Activated B cell treated with CpG ODN at 0.5 μM for 24 hours (primary cell): ENCODE measurements around the gene FBP1. TPM values are rescaled to one million over a fixed set of nuclear protein-coding genes. Genes with fewer than 3 reads are reported as not detected.

Experiments used
- ATAC-seq: fragments of 200-7000 bp; cut with Tn5 transposase; one replicate; pipeline ENCODE4 v1.10.0; 2021; ENCODE audit warnings: low read depth, mild to moderate bottlenecking, moderate library complexity
- CTCF ChIA-PET: fragments of 350-600 bp; sonication (Branson Sonifier 250); formaldehyde crosslinking; loops from one replicate; lab custom pipeline; 2021; ENCODE audit warnings: antibody characterized with exemption; lab: Charles Lee
- POLR2A ChIA-PET: fragments of 350-600 bp; sonication (Branson Sonifier 250); formaldehyde crosslinking; loops from one replicate; lab custom pipeline; 2021; ENCODE audit warnings: antibody characterized with exemption; lab: Charles Lee
- DNase-seq: peaks from one replicate; pipeline ENCODE4 v3.0.0; 2022
- H3K27ac Mint-ChIP-seq: one replicate; pipeline ENCODE4 v1.8.0; 2020; ENCODE audit warnings: mixed read lengths
- H3K27me3 Mint-ChIP-seq: one replicate; pipeline ENCODE4 v1.8.0; 2021; ENCODE audit warnings: mixed read lengths
- H3K36me3 Mint-ChIP-seq: one replicate; pipeline ENCODE4 v1.8.0; 2021; ENCODE audit warnings: low read depth, mixed read lengths
- H3K4me1 Mint-ChIP-seq: one replicate; pipeline ENCODE4 v1.8.0; 2021; ENCODE audit warnings: mixed read lengths
- H3K4me3 Mint-ChIP-seq: one replicate; pipeline ENCODE4 v1.8.0; 2020; ENCODE audit warnings: mild to moderate bottlenecking, mixed read lengths
- H3K9me3 Mint-ChIP-seq: one replicate; pipeline ENCODE4 v1.8.0; 2020; ENCODE audit warnings: mixed read lengths
- intact Hi-C: fragments of 100-400 bp; cut with micrococcal nuclease; formaldehyde crosslinking; loops from one replicate; pipeline ENCODE4 v1.15.1; 2024
- total RNA-seq: library from RNA; stranded (reverse); gene quantifications from 2 replicates; pipeline ENCODE4 v1.2.3, GENCODE V29; 2022
- TF ChIP-seq, protein P1 (sequence below): fragments of 200-600 bp; IDR thresholded peaks from one replicate; pipeline ENCODE4 v1.8.0; 2022; ENCODE audit warnings: antibody characterized with exemption, mild to moderate bottlenecking

The FBP1 gene
- total RNA-seq, 1 donor from 2014 or later: 0.80 TPM

DNA sequence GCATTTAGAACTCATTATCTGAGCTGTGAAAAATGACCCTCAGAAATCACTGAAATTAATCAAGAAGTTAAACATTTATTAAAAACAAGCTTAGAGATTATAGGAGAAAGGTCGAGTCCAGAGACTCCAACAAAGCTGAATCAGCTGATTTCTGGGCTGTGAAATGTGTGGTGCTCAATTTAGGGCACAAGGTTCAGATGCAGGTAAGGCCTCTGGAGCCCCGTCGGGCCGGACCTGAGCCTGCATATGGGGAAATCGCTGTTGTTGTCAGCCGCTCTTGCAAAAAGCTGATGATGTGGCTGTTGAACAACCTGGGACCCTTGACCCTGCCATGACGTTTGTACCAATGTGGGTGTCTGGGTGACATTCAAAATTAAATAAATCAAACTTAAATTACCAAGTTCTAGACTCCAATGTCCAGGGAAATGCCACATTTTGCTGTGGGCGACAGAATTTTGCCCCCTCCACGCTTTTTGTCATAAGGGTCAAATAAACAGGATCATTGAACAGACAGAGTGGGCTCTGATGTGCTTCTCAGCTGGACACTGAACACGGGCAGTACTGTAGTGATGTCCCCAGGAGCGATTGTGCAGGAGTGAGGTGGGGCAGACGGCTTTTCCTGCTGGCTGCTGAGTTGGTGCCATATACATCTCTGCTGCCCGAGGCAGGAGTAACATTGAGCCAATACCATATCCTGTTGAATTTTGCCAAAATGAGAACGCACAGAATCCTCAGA is 27.2 kb upstream of the FBP1 start:
- Mint-ChIP-seq H3K27ac (no peak overlapping the region), H3K4me3 (no peak overlapping the region), H3K4me1 (peaks cover 2% of the 10 kb centered on the region), H3K27me3 (peaks cover 6% of the 10 kb centered on the region), H3K9me3 (no peaks in the 10 kb centered on the region), H3K36me3 (no peaks in the 10 kb centered on the region)
- ATAC-seq (no peak), DNase-seq (no peak)
- intact Hi-C loops: loop anchor here (5.0 kb wide), 3 partner anchors 61 to 1551 kb away; partner anchors contain the start of gene AOPEP
- TF ChIP-seq, protein P1, sequence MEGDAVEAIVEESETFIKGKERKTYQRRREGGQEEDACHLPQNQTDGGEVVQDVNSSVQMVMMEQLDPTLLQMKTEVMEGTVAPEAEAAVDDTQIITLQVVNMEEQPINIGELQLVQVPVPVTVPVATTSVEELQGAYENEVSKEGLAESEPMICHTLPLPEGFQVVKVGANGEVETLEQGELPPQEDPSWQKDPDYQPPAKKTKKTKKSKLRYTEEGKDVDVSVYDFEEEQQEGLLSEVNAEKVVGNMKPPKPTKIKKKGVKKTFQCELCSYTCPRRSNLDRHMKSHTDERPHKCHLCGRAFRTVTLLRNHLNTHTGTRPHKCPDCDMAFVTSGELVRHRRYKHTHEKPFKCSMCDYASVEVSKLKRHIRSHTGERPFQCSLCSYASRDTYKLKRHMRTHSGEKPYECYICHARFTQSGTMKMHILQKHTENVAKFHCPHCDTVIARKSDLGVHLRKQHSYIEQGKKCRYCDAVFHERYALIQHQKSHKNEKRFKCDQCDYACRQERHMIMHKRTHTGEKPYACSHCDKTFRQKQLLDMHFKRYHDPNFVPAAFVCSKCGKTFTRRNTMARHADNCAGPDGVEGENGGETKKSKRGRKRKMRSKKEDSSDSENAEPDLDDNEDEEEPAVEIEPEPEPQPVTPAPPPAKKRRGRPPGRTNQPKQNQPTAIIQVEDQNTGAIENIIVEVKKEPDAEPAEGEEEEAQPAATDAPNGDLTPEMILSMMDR: no peak
- POLR2A ChIA-PET: no interaction called here
- CTCF ChIA-PET: interaction anchor here (0.6 to 3.1 kb wide), 4 partner anchors 15 to 501 kb away, joined by 3 to 8 read pairs (median 5); no protein-coding TSS in a partner anchor

DNA sequence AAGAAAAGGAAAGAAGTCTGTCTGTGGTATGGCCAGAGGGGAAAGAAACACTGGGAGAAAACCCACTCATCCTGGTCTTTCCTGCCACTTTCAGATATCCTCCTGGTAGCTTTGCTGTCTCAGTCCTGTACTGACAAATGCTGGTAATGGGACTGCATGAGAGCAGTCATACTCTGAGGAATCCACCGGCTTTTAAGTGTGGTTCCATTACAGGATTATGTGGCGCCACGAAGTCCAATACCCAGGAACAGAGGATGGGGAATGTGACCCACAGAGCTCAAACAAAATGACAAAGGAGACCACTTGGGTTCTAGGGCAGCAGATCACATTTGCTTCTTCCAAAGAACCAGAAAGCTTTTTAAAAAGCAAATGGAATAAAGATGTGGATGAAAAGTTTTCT is 26.3 kb upstream of the FBP1 start:
- POLR2A ChIA-PET: no interaction called here
- CTCF ChIA-PET: interaction anchor here (1.1 to 1.7 kb wide), 2 partner anchors 16 to 462 kb away, joined by 5 read pairs; no protein-coding TSS in a partner anchor
- Mint-ChIP-seq H3K4me3 (no peak overlapping the region), H3K27me3 (peaks cover 6% of the 10 kb centered on the region), H3K36me3 (no peaks in the 10 kb centered on the region), H3K9me3 (no peaks in the 10 kb centered on the region), H3K4me1 (peaks cover 2% of the 10 kb centered on the region), H3K27ac (no peak overlapping the region)
- DNase-seq (no peak), ATAC-seq (no peak)
- intact Hi-C loops: loop anchor here (5.0 kb wide), 3 partner anchors 62 to 1552 kb away; partner anchors contain the start of gene AOPEP
- TF ChIP-seq, protein P1: no peak

DNA sequence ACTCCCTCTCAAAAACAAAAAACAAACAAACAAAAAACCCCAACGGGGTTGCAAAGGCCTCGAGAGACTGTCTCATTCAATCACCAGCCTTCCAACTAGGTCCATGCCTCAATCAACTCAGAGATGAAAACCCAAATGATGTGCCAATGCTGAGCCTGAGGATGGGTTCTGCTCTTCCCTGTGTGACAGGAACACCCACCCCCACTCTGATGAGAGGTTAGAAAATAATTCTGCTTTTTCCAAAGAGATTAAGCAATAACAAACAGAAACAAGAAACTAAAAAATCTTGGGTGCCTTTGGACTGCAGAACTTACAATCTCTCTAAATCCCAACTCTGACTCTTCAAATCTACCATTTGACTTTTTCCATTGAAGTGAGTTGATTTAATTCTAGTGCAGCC is 25.5 kb upstream of the FBP1 start:
- intact Hi-C loops: loop anchor here (5.0 kb wide), 3 partner anchors 62 to 1552 kb away; partner anchors contain the start of gene AOPEP
- H3K4me3 Mint-ChIP-seq: no peak overlapping the region
- peaks cover 2% of the 10 kb centered on the region for H3K4me1 Mint-ChIP-seq
- DNase-seq: no peak
- H3K27me3 Mint-ChIP-seq: peaks cover 6% of the 10 kb centered on the region
- no peaks in the 10 kb centered on the region for H3K9me3 Mint-ChIP-seq
- TF ChIP-seq, protein P1: no peak
- no peaks in the 10 kb centered on the region for H3K36me3 Mint-ChIP-seq
- no peak overlapping the region for H3K27ac Mint-ChIP-seq
- no peak for ATAC-seq
- ChIA-PET CTCF (no interaction called here), POLR2A (no interaction called here)

DNA sequence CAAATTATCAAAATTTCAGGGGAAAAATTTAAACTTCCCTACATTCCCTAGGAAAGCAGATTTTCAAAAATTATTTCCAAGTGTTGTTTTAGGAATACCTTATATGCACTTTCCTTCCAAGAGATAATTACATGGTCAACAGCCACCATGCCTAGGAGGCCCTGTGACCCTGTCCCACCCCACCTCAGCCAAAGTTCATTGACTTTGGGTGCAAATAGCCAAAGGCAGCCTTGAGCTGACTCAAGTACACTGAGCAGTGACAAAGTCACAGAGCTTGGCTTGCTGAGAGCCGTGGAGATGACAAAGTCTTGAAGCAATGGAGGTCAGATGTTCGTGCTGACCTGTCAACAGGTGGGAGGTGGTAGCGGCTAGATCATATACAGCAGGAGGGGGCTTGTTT is 24.3 kb upstream of the FBP1 start:
- CTCF ChIA-PET: no interaction called here
- H3K27ac Mint-ChIP-seq: no peak overlapping the region
- no peaks in the 10 kb centered on the region for H3K9me3 Mint-ChIP-seq
- no peak overlapping the region for H3K4me3 Mint-ChIP-seq
- ATAC-seq: no peak
- POLR2A ChIA-PET: no interaction called here
- no peaks in the 10 kb centered on the region for H3K4me1 Mint-ChIP-seq
- no peak for DNase-seq
- H3K36me3 Mint-ChIP-seq: no peaks in the 10 kb centered on the region
- H3K27me3 Mint-ChIP-seq: peaks cover 6% of the 10 kb centered on the region
- TF ChIP-seq, protein P1: no peak
- intact Hi-C loops: no loop called here

DNA sequence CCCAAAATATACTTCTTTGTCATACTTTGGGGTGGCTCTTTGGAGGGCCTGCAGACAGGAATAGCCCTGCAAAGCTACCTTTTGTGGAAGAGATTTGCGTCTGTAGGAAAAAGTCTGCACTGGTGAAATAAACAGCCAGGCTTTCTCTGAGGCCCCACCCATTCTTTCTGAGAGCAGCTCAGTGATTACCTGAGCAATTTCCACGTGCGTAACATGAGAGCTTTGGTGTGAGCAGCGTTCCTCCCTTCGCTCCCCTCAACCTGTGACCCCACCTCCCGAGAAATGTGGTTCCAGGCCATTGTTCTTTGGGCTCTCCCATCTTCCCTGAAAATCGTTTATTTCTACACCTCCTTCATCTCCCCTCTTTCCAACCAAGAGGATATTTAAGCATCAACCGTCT is 23.8 kb upstream of the FBP1 start:
- Mint-ChIP-seq H3K27ac (no peak overlapping the region), H3K4me1 (no peaks in the 10 kb centered on the region), H3K9me3 (no peaks in the 10 kb centered on the region), H3K27me3 (peaks cover 6% of the 10 kb centered on the region), H3K4me3 (no peak overlapping the region), H3K36me3 (no peaks in the 10 kb centered on the region)
- CTCF ChIA-PET: no interaction called here
- TF ChIP-seq, protein P1: no peak
- intact Hi-C loops: no loop called here
- POLR2A ChIA-PET: no interaction called here
- DNase-seq (no peak), ATAC-seq (no peak)
